HG03095 (cell line): ENCODE data around the gene TMEM95.
"Not testable (repeated sequence)": the region's sequence is repeated elsewhere in the genome, so short reads cannot be mapped to it uniquely, and the experiment has no call there.

Source experiments
- ATAC-seq: cut with Tn5 transposase; IDR thresholded peaks from one replicate; pipeline ENCODE4 v1.9.1; 2021; ENCODE audit warnings: moderate library complexity; ENCODE audit not compliant: unreplicated experiment

The TMEM95 gene

DNA sequence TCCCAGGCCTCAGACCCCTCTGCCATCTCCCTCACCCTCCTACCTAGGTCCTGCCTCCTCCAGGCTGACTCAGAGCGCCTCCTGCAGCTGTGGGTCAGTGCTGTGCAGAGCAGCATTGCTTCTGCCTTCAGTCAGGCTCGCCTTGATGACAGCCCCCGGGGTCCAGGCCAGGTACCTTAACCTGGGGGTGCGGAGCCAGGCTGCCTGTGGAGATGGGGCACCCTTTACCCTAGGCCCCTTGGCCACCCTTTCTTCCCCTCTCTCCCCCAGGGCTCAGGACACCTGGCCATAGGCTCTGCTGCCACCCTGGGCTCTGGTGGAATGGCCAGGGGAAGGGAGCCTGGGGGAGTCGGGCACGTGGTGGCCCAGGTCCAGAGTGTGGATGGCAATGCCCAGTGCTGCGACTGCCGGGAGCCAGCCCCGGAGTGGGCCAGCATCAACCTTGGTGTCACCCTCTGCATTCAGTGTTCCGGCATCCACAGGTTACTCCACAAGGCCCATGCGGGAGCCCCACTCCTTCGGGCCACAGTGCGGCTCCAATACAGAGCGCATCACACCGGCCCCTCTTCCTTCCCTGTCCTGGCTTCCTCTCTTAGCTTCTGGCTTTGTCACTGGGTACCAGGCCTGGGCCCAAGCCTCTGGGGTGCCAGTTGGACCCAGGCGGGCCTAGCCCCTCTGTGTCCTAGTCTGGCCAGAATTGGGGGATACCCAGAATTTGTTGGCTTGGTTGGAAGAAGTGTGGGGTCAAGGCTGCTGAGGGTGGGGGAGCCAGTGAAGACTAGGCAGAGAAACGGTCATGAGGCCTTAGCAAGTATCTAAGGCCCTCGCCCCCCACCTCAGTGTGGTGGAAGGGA lies 8.0 kb upstream of the TMEM95 start:
- ATAC-seq: no peak

- no peak for ATAC-seq
These were observed 7.1 kb upstream of the TMEM95 start for GRCh38 chr17:7347630-7348477.

DNA sequence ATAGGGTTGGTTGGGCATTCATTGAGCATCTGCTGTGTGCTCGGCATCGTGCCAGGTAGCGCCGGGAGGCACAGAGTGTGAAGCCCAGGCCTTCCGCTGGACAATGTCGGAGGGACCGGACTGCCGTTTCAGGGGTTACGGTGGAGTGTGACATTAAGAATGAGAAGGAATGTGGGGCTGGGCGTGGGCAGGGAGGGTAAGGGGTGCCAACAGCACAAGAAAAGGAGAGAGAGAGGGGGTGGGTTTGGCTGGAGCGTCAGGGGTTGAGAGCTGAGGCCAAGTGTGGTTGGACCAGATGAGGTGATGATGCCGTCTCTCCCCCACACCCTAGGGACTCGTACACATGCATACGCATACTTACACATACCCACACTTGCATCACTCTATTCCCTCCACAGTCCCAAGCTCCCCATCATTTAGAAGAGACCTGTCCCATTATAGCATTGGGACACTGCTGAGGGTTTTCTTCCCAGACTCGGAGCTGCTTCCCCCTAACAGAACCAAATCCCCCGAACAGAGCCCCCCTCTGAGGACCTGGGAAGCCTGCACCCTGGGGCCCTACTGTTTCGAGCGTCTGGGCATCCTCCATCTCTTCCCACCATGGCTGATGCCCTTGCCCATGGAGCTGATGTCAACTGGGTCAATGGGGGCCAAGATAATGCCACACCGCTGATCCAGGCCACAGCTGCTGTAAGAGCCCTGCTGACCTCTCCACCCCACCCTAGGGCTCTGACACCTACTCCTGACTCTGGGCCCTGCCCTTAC lies 6.3 kb upstream of the TMEM95 start:
- no peak for ATAC-seq

GRCh38 chr17:7351665-7352502 lies 3.1 kb upstream of the TMEM95 start, which contains the start of gene KCTD11:
KCTD11 (plus strand) TSS chr17:7352162.
- peak; percentile 45 for ATAC-seq

- no peak for ATAC-seq
These were observed 2.5 kb upstream of the TMEM95 start for GRCh38 chr17:7352503-7352889.

- ATAC-seq: no peak
These were observed 1.9 kb upstream of the TMEM95 start for GRCh38 chr17:7352910-7353635.

- ATAC-seq: no peak
These were observed 603 bp upstream of the TMEM95 start for GRCh38 chr17:7354262-7354843.

DNA sequence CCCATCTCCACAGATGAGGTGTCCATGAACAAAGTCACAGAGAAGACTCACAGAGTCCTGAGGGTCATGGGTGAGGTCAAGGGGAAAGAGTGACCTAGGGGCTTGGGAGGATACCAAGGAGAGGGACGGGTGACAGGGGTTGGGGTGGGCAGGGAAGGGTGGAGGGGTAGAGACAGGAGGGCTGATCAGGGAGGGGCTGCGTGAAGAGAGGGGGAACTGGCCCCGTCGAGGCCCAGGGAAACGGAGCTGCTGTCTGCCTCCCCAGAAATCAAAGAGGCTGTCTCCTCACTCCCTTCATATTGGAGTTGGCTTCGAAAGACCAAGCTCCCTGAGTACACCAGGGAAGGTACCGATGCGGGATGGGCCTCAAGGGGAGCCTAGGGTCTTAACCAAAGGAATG lies 617 bp downstream of the TMEM95 start:
- ATAC-seq: no peak

DNA sequence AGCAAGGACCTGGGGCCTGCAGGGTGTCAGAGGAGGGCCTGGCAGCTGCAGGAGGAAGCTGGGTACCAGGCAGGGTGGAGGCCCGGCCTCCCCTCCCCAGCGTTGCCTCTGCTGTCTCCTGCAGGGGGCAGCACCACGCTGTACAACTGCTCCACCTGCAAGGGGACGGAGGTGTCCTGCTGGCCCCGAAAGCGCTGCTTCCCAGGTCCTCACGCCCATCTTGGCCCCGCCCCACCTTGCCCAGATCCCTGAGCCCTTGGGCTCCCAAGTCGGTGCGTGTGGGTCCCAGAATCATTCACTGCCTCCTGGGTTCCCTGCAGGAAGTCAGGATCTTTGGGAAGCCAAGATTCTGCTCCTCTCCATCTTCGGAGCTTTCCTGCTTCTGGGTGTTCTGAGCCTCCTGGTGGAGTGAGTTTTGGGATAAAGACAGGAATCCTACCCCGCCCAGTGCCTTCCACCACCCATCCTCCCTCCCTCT lies 1.2 kb downstream of the TMEM95 start:
- no peak for ATAC-seq

DNA sequence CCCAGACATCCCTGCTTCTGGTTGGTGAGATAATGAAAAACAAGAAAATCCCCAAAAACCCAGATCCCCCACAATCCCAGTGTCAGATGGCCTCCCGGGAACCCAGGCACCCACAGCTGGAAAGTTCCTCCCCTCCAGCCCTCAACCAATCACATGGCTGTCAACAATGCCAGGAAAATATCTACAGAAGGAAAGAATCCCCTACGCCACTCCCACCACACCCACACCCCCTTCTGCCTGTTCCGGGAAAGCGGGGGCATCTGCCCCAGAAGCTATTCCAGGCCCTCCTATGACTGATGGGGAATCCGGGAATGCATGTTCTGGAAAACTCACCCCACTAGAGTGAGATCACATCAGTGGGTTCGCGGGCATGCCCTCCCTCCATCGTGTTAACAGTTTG lies 1.8 kb downstream of the TMEM95 start:
- ATAC-seq: no peak

DNA sequence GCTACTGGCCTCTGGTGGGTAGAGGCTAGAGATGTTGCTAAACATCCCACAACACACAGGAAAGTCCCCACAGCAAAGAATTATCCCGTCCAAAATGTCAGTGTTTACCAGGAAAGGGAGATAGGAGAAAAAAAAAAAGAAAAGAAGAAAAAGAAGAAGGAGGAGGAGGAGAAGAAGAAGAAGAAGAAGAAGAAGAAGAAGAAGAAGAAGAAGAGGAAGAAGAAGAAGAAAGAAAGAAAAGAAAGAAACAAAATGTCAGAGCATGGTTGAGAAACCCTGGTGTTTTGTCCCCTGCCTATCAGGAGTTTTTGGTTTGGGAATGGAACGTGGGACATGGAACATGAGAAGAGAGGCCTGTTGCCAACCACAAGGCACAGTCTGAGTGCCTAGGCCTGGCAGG lies 2.4 kb downstream of the TMEM95 start:
- ATAC-seq: no peak

DNA sequence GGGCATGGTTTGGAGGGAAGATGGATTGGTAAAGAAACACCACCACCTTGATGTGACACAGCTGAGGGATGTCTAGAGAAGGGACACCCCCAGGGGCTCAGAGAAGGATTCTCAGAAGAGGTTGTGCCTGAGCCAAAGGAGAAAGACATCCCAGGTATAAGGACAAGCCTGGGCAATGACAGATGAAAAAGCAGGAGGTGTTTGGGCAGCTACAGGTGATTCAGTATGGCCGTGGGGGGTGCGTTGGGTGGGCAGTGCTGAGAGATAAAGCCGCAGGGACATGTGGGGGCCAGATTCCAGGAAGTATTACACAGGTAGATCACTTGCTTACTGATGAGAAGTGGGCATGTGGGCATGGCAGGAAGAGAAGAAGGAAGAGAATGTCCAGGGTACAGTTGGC lies 7.0 kb downstream of the TMEM95 start:
- ATAC-seq: no peak

GRCh38 chr17:7363311-7363710 lies 8.4 kb downstream of the TMEM95 start:
- no peak for ATAC-seq

- ATAC-seq: not testable (repeated sequence)
These were observed 11.0 kb downstream of the TMEM95 start for GRCh38 chr17:7365963-7366362.

GRCh38 chr17:7367083-7367482 lies 12.1 kb downstream of the TMEM95 start:
- no peak for ATAC-seq

DNA sequence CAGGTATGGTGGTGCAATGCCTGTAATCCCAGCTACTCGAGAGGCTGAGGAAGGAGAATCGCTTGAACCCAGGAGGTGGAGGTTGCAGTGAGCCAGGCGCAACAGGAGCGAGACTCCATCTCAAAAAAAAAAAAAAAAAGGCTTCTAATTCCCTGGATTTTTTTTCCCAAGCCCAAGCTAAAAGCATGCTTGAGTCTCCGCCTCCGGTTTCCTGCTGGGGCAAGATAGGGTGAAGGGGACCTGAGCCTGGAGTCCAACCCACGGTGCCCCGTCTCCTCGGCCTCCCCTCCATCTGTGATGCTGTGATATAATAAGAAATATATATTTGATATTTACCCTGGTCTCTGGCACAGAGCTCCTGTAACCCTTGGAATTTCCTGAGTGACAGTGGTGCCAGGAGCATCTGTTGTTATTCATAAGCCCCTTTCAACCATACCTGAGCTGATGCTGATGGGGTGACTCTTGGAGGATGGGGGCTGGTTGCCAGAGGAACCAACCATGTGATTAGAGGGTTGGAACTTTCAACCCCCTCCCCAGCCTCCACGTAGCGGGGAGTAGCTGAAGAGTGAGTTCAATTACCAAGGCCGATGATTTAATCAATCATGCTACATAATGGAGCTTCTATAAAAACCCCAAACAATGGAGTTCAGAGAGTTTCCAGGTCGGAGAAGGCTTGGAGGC lies 13.1 kb downstream of the TMEM95 start:
- ATAC-seq: no peak

DNA sequence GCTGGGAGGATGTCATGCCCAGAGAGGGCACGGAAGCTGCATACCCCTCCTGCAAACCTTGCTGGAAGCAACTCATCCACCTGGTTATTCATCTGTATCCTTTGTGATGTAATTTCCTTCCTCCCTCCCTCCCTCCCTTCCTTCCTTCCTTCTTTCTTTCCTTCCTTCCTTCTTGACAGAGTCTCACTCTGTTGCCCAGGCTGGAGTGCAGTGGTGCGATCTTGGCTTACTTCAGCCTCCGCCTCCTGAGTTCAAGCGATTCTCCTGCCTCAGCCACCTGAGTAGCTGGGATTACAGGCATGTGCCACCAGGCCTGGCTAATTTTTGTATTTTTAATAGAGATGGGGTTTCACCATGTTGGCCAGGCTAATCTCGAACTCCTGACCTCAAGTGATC lies 13.6 kb downstream of the TMEM95 start:
- ATAC-seq: not testable (repeated sequence)

DNA sequence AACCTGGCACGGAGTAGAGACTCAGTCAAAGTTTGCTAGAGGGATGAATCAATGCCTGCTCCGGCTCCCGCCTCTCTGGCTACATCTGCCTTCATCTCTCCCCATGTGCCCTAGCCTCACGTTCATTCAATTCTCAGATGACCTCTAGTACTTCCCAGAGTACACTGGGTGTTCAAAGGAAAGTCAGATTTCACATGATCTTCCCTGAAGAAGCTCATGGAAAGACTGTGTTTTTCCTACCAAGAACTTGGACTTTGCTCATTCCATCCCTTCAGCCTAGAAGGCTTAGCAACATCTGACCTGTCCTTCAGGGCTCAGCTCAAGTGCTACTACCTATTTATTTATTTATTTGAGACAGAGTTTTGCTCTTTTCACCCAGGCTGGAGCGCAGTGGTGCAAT lies 14.9 kb downstream of the TMEM95 start:
- no peak for ATAC-seq

- no peak for ATAC-seq
These were observed 15.9 kb downstream of the TMEM95 start for GRCh38 chr17:7370853-7371252.
